ENCODE results near the gene CATSPER3. TPM values are rescaled to one million over a fixed set of nuclear protein-coding genes. Genes with fewer than 3 reads are reported as not detected.

Gene CATSPER3
- total RNA-seq, 4 donors from 2014 or later: 0.42 to 0.65 TPM; not detected in 2

DNA sequence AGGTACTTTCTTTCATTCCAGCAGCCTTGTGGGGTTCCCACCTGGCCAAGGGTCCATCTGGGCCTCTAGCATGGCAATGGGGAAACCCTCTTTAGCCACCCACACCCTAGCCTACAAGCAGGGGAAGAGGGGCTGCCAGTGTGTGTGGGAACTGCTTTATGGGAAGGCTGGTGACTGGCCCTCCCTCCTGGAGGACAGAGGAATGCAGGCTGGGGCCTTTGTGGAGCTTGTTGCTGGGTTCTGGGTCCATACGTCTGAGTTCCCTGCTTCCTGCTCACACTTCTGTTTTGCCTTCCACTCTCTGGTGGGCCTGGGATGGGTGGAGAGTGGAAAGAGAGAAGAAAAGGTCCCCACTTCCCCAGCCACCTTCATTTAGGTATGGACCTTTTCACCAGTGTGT lies 81.2 kb downstream of the CATSPER3 start:
- Histone ChIP-seq H3K36me3 (no peaks in the 10 kb centered on the region), H3K4me3 (no peak overlapping the region), H3K27ac (replicated peaks in 1 of 4) (no peak overlapping the region), H3K27me3 (peaks cover 0 to 93% (median 3%) of the 10 kb centered on the region in 4 donors), H3K4me1 (no peaks in the 10 kb centered on the region), H3K9me3 (no peaks in the 10 kb centered on the region)
- no peak for DNase-seq (ENCODE audit: extremely low spot score)
- intact Hi-C loops (cut with DNase I): no loop called here
- TF ChIP-seq EP300 (IDR thresholded peaks at IDR 0.05): no peak
- WGBS: 78% methylated on average over 1 of the region's 1 CpG

DNA sequence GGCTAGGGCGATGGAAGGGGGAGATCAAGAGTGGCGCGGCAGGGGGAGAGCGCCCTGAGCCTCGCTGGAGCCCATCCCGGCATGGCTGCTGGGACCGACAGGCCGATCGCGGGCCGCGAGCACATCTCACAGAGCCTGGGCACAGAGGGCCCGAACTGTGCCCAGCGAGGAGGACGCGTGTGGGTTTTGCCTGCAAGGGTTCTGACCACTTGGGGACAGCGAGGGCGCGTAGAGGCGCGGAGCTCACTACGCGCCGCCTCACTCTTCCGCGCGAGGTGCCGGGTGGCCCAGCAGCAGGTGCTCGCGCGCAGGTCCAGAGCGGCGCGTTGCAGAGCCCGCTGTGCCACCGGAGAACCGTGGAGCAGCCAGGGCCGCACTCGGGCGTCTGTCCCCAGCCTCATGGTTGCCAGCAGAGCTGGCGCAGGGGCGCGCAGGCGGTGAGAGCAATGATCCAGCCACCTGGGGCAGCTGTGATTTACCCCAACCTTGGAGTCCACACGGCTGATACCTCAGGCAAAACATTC lies 82.6 kb downstream of the CATSPER3 start:
- WGBS: 31% methylated on average over 28 of the region's 45 CpGs

DNA sequence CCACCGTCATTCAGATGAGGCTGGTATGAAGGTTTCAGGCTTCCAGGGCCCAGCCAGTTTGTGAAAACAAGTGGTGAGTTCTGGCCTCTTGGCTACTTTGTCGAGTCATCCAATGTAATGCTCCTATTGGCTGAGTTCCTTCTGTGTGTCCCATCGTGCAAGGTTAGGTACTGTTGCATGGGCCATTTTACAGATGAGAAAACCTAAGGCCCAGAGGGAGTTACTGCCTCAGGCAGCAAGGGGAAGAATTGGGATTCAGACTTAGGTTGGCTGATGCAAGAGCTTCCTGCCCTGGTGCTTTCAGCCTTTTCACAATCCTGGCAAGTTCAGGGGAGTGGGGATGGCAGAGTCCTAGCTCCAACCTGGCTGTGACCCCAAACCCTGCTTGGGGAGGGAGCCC lies 83.7 kb downstream of the CATSPER3 start:
- Histone ChIP-seq H3K27ac (replicated peaks in 1 of 4) (no peak overlapping the region), H3K4me1 (peaks cover 0 to 4% (median 0%) of the 10 kb centered on the region in 4 donors), H3K9me3 (no peaks in the 10 kb centered on the region), H3K36me3 (no peaks in the 10 kb centered on the region), H3K4me3 (no peak overlapping the region), H3K27me3 (peaks cover 0 to 71% (median 3%) of the 10 kb centered on the region in 4 donors)
- WGBS: 64% methylated on average over 3 of the region's 3 CpGs
- no peak for DNase-seq (ENCODE audit: extremely low spot score)
- intact Hi-C loops (cut with DNase I): no loop called here
- TF ChIP-seq EP300 (IDR thresholded peaks at IDR 0.05) (no peak), POLR2AphosphoS5 (IDR thresholded peaks at IDR 0.05) (no peak), POLR2A (IDR thresholded peaks at IDR 0.05; ENCODE audit: low read depth) (no peak)
- TF ChIP-seq, protein P1, sequence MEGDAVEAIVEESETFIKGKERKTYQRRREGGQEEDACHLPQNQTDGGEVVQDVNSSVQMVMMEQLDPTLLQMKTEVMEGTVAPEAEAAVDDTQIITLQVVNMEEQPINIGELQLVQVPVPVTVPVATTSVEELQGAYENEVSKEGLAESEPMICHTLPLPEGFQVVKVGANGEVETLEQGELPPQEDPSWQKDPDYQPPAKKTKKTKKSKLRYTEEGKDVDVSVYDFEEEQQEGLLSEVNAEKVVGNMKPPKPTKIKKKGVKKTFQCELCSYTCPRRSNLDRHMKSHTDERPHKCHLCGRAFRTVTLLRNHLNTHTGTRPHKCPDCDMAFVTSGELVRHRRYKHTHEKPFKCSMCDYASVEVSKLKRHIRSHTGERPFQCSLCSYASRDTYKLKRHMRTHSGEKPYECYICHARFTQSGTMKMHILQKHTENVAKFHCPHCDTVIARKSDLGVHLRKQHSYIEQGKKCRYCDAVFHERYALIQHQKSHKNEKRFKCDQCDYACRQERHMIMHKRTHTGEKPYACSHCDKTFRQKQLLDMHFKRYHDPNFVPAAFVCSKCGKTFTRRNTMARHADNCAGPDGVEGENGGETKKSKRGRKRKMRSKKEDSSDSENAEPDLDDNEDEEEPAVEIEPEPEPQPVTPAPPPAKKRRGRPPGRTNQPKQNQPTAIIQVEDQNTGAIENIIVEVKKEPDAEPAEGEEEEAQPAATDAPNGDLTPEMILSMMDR (IDR thresholded peaks at IDR 0.05): no peak

More for the DNA sequence above, 82.6 kb downstream of the CATSPER3 start:
- DNase-seq (ENCODE audit: extremely low spot score): no peak
- intact Hi-C loops (cut with DNase I): no loop called here
- Histone ChIP-seq H3K4me1 (no peaks in the 10 kb centered on the region), H3K4me3 (no peak overlapping the region), H3K27me3 (peaks cover 0 to 82% (median 3%) of the 10 kb centered on the region in 4 donors), H3K36me3 (no peaks in the 10 kb centered on the region), H3K27ac (replicated peaks in 1 of 4) (no peak overlapping the region), H3K9me3 (no peaks in the 10 kb centered on the region)
- TF ChIP-seq EP300 (IDR thresholded peaks at IDR 0.05): no peak
- TF ChIP-seq, protein P1 (IDR thresholded peaks at IDR 0.05): no peak
- TF ChIP-seq POLR2AphosphoS5 (IDR thresholded peaks at IDR 0.05): no peak
- no peak for TF ChIP-seq POLR2A (IDR thresholded peaks at IDR 0.05; ENCODE audit: low read depth)

DNA sequence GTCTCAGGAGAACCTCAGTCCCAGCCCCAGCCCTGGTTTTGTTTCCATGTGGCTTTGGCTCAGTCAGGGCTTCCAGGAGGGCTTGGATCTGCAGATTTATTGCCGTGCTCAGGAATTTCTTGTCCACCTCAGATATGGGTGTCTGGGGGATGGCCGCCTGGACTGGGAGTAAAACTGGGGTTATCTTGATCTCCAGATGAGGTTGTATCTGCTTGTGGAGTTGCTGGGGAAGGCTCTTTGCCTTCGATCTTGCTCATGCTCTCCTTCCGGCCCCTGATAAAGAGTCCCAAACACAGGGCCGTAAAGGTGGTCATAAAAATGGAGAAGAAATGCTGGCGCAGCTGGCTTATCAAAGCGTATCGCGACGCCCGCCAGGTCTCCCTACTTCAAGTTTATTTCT lies 84.2 kb downstream of the CATSPER3 start:
- intact Hi-C loops (cut with DNase I): no loop called here
- no peak for DNase-seq (ENCODE audit: extremely low spot score)
- H3K4me1 ChIP-seq: peaks cover 0 to 4% (median 0%) of the 10 kb centered on the region in 4 donors
- peaks cover 0 to 66% (median 3%) of the 10 kb centered on the region in 4 donors for H3K27me3 ChIP-seq
- H3K27ac ChIP-seq (replicated peaks in 1 of 4): no peak overlapping the region
- H3K4me3 ChIP-seq: no peak overlapping the region
- WGBS: 79% methylated on average over 11 of the region's 11 CpGs
- TF ChIP-seq, protein P1 (IDR thresholded peaks at IDR 0.05): no peak
- TF ChIP-seq POLR2A (IDR thresholded peaks at IDR 0.05; ENCODE audit: low read depth) (no peak), EP300 (IDR thresholded peaks at IDR 0.05) (no peak), POLR2AphosphoS5 (IDR thresholded peaks at IDR 0.05) (no peak)
- H3K9me3 ChIP-seq: no peaks in the 10 kb centered on the region
- H3K36me3 ChIP-seq: no peaks in the 10 kb centered on the region

DNA sequence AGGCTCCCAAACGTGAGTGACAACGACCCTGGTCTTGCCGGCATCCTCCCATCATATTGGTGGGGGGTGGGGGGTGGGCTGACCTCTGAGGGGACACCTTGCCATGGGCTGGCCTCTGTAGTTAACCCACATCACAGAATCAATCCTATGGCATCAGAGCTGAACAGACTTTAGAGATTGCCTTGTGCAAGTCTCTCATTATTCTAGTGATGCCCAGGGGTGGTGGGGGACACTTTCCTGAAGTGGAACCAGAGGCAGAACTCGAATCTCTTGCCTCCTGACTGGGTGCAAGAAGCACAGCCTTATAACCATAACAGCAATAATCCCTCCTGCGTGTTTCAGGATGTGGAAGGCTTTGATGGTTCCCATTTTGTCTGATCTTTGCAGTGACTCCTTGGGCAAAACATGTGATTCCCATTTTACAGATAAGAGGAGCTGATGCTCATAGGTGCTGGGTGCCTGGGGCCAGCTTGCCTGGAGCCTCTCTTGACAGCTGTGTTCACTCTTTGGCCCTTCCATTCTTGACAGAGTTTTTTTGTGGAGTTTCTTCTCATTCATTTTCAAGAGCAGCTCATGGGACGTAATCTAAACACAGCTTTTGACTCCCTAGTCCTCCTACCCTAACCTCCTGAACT lies 84.9 kb downstream of the CATSPER3 start:
- H3K4me3 ChIP-seq: no peak overlapping the region
- no peak for TF ChIP-seq POLR2A (IDR thresholded peaks at IDR 0.05; ENCODE audit: low read depth)
- TF ChIP-seq POLR2AphosphoS5 (IDR thresholded peaks at IDR 0.05): no peak
- TF ChIP-seq, protein P1 (IDR thresholded peaks at IDR 0.05): no peak
- no peak for TF ChIP-seq EP300 (IDR thresholded peaks at IDR 0.05)
- no peaks in the 10 kb centered on the region for H3K9me3 ChIP-seq
- no peak for DNase-seq (ENCODE audit: extremely low spot score)
- peaks cover 0 to 59% (median 3%) of the 10 kb centered on the region in 4 donors for H3K27me3 ChIP-seq
- intact Hi-C loops (cut with DNase I): no loop called here
- WGBS: 69% methylated on average over 5 of the region's 6 CpGs
- H3K36me3 ChIP-seq: no peaks in the 10 kb centered on the region
- H3K27ac ChIP-seq (replicated peaks in 1 of 4): no peak overlapping the region
- H3K4me1 ChIP-seq: peaks cover 0 to 4% (median 0%) of the 10 kb centered on the region in 4 donors

All from esophagus muscularis mucosa (tissue), 4 donors.